Activated gamma-delta T cell treated with Interleukin-2 at 50 U/mL for 16 hours (primary cell): ENCODE measurements around the gene CRISPLD2.

ENCODE experiments used
- DNase-seq: peaks from one replicate; pipeline ENCODE4 v3.0.0-alpha.2; 2020

Gene CRISPLD2

GRCh38 chr16:84888450-84888849 lies 68.7 kb downstream of the CRISPLD2 start:
- DNase-seq: no peak

- no peak for DNase-seq
Measured at GRCh38 chr16:84889066-84889465, 69.3 kb downstream of the CRISPLD2 start.

GRCh38 chr16:84890427-84890826 lies 70.6 kb downstream of the CRISPLD2 start:
- no peak for DNase-seq

- no peak for DNase-seq
Measured at GRCh38 chr16:84891149-84891795, 71.5 kb downstream of the CRISPLD2 start.

GRCh38 chr16:84892097-84892496 lies 72.3 kb downstream of the CRISPLD2 start:
- no peak for DNase-seq

- no peak for DNase-seq
Measured at GRCh38 chr16:84893467-84893848, 73.7 kb downstream of the CRISPLD2 start.

GRCh38 chr16:84893849-84894599 lies 74.2 kb downstream of the CRISPLD2 start:
- no peak for DNase-seq

- no peak for DNase-seq
Measured at GRCh38 chr16:84895016-84895415, 75.2 kb downstream of the CRISPLD2 start.

- DNase-seq: no peak
Measured at GRCh38 chr16:84896847-84897246, 77.1 kb downstream of the CRISPLD2 start.

- no peak for DNase-seq
Measured at GRCh38 chr16:84897911-84898377, 78.2 kb downstream of the CRISPLD2 start.

GRCh38 chr16:84898447-84898846 lies 78.7 kb downstream of the CRISPLD2 start:
- DNase-seq: no peak

- no peak for DNase-seq
Measured at GRCh38 chr16:84899414-84899813, 79.6 kb downstream of the CRISPLD2 start.

GRCh38 chr16:84905965-84906460 lies 86.2 kb downstream of the CRISPLD2 start:
- no peak for DNase-seq

GRCh38 chr16:84907051-84907450 lies 87.3 kb downstream of the CRISPLD2 start:
- DNase-seq: no peak

GRCh38 chr16:84907575-84907974 lies 87.8 kb downstream of the CRISPLD2 start:
- no peak for DNase-seq

- no peak for DNase-seq
Measured at GRCh38 chr16:84909476-84910085, 89.8 kb downstream of the CRISPLD2 start.

- no peak for DNase-seq
Measured at GRCh38 chr16:84911486-84912216, 91.9 kb downstream of the CRISPLD2 start.

- no peak for DNase-seq
Measured at GRCh38 chr16:84913315-84913714, 93.5 kb downstream of the CRISPLD2 start.

- no peak for DNase-seq
Measured at GRCh38 chr16:84914273-84914672, 94.5 kb downstream of the CRISPLD2 start.

GRCh38 chr16:84916178-84916577 lies 96.4 kb downstream of the CRISPLD2 start:
- no peak for DNase-seq

- DNase-seq: no peak
Measured at GRCh38 chr16:84916850-84917249, 97.1 kb downstream of the CRISPLD2 start.

- no peak for DNase-seq
Measured at GRCh38 chr16:84917492-84917891, 97.7 kb downstream of the CRISPLD2 start.
